ENCODE results near the gene SETD7. TPM values are rescaled to one million over a fixed set of nuclear protein-coding genes. Genes with fewer than 3 reads are reported as not detected.
"Not testable (repeated sequence)": the region's sequence is repeated elsewhere in the genome, so short reads cannot be mapped to it uniquely, and the experiment has no call there.

SETD7 gene
- total RNA-seq, 4 donors from 2014 or later = 73.1 to 134 (median 113) TPM

GRCh38 chr4:139453371-139454110 is 102.5 kb downstream of the SETD7 start:
- no peaks in the 10 kb centered on the region for H3K36me3 ChIP-seq
- ATAC-seq (peak; percentile 95), DNase-seq (peak; percentile 96)
- in situ Hi-C loops (cut with MboI; ENCODE audit: low sequenced_read_pairs in 4 of 4) = no loop called here
- H3K4me1 ChIP-seq = peaks cover 30 to 38% of the 10 kb centered on the region in 2 donors
- H3K27me3 ChIP-seq = no peaks in the 10 kb centered on the region
- H3K4me3 ChIP-seq = peak overlapping the region; percentile 69 to 98 (median 80)
- intact Hi-C loops (cut with DNase I; ENCODE audit: low total_unique reads) = loop anchor here (1.0 to 10.0 kb wide), 9 partner anchors 37 to 701 kb away; partner anchors contain the start of genes ELF2, MAML3 and NAA15
- no peaks in the 10 kb centered on the region for H3K9me3 ChIP-seq
- H3K27ac ChIP-seq = peak overlapping the region; percentile 88 to 96 (median 95)
- TF ChIP-seq CTCF (IDR thresholded peaks at IDR 0.05 in 4 of 5, conservative IDR thresholded peaks at IDR 0.05 in 1 of 5) (peak in 2 of 5 experiments; percentile 6 to 9), POLR2A (IDR thresholded peaks at IDR 0.05) (no peak)

- H3K4me1 ChIP-seq = peaks cover 30 to 33% of the 10 kb centered on the region in 2 donors
- H3K27ac ChIP-seq = peak overlapping the region; percentile 88 to 96 (median 95)
- TF ChIP-seq POLR2A (IDR thresholded peaks at IDR 0.05) (no peak), CTCF (IDR thresholded peaks at IDR 0.05 in 4 of 5, conservative IDR thresholded peaks at IDR 0.05 in 1 of 5) (peak in 2 of 5 experiments; percentile 24 to 35)
- no peaks in the 10 kb centered on the region for H3K27me3 ChIP-seq
- in situ Hi-C loops (cut with MboI; ENCODE audit: low sequenced_read_pairs in 4 of 4) (no loop called here), intact Hi-C loops (cut with DNase I; ENCODE audit: low total_unique reads) (loop anchor here (1.0 to 10.0 kb wide), 5 partner anchors 37 to 702 kb away; partner anchors contain the start of genes ELF2 and MAML3)
- no peaks in the 10 kb centered on the region for H3K36me3 ChIP-seq
- peak in 1 of 2 donors; percentile 17 for DNase-seq
- peak overlapping the region; percentile 69 to 98 (median 80) for H3K4me3 ChIP-seq
- H3K9me3 ChIP-seq = no peaks in the 10 kb centered on the region
- peak; percentile 12 to 30 for ATAC-seq
These were observed 103.0 kb downstream of the SETD7 start for GRCh38 chr4:139453041-139453370.

GRCh38 chr4:139451997-139452396 is 104.0 kb downstream of the SETD7 start:
- no peak overlapping the region for H3K27ac ChIP-seq

GRCh38 chr4:139450586-139450985 is 105.4 kb downstream of the SETD7 start:
- H3K27me3 ChIP-seq = no peaks in the 10 kb centered on the region
- peaks cover 18% of the 10 kb centered on the region in 2 donors for H3K4me1 ChIP-seq
- H3K9me3 ChIP-seq = no peaks in the 10 kb centered on the region
- in situ Hi-C loops (cut with MboI; ENCODE audit: low sequenced_read_pairs in 4 of 4) (no loop called here), intact Hi-C loops (cut with DNase I; ENCODE audit: low total_unique reads) (loop anchor here (5.0 to 10.0 kb wide), 4 partner anchors 273 to 704 kb away; partner anchors contain the start of genes ELF2 and MAML3)
- TF ChIP-seq CTCF (IDR thresholded peaks at IDR 0.05 in 4 of 5, conservative IDR thresholded peaks at IDR 0.05 in 1 of 5) = no peak
- TF ChIP-seq POLR2A (IDR thresholded peaks at IDR 0.05) = no peak
- no peak overlapping the region for H3K27ac ChIP-seq
- H3K4me3 ChIP-seq = no peak overlapping the region
- DNase-seq (no peak), ATAC-seq (no peak)
- H3K36me3 ChIP-seq = no peaks in the 10 kb centered on the region

More at GRCh38 chr4:139451997-139452396, 104.0 kb downstream of the SETD7 start:
- ATAC-seq (no peak), DNase-seq (no peak)
- Histone ChIP-seq H3K4me3 (no peak overlapping the region), H3K36me3 (no peaks in the 10 kb centered on the region), H3K4me1 (peaks cover 28 to 32% of the 10 kb centered on the region in 2 donors), H3K27me3 (no peaks in the 10 kb centered on the region), H3K9me3 (no peaks in the 10 kb centered on the region)
- intact Hi-C loops (cut with DNase I; ENCODE audit: low total_unique reads) (loop anchor here (5.0 to 10.0 kb wide), 4 partner anchors 275 to 703 kb away; partner anchors contain the start of genes ELF2 and MAML3), in situ Hi-C loops (cut with MboI; ENCODE audit: low sequenced_read_pairs in 4 of 4) (no loop called here)
- no peak for TF ChIP-seq CTCF (IDR thresholded peaks at IDR 0.05 in 4 of 5, conservative IDR thresholded peaks at IDR 0.05 in 1 of 5)
- TF ChIP-seq POLR2A (IDR thresholded peaks at IDR 0.05) = no peak

- DNase-seq; H3K27me3 ChIP-seq; H3K36me3 ChIP-seq; H3K9me3 ChIP-seq; H3K4me3 ChIP-seq; intact Hi-C loops (cut with DNase I; ENCODE audit: low total_unique reads); ATAC-seq; H3K27ac ChIP-seq; in situ Hi-C loops (cut with MboI; ENCODE audit: low sequenced_read_pairs in 4 of 4); H3K4me1 ChIP-seq: not testable (repeated sequence)
These were observed 108.9 kb downstream of the SETD7 start for GRCh38 chr4:139447078-139447477.

All from gastrocnemius medialis (tissue), 4 donors.